WTC11 (cell line): ENCODE data around the gene CRX. TPM values are rescaled to one million over a fixed set of nuclear protein-coding genes. Genes with fewer than 3 reads are reported as not detected.

ENCODE experiments used
- ATAC-seq: fragments of 200-7000 bp; cut with Tn5 transposase; 2 replicates; pipeline ENCODE4 v1.10.0; 2021; ENCODE audit warnings: mild to moderate bottlenecking, moderate library complexity
- CTCF ChIA-PET: fragments of 300-600 bp; sonication (Branson Sonifier 250); formaldehyde crosslinking; loops from one replicate; lab custom pipeline; 2021; ENCODE audit warnings: antibody characterized with exemption; lab: Charles Lee
- POLR2A ChIA-PET: fragments of 350-600 bp; sonication (Branson Sonifier 250); formaldehyde crosslinking; loops from one replicate; lab custom pipeline; 2021; ENCODE audit warnings: antibody characterized with exemption; lab: Charles Lee
- DNase-seq: peaks from one replicate; pipeline ENCODE4 v3.0.0; 2021; ENCODE audit warnings: low spot score
- H3K27ac Mint-ChIP-seq: 2 replicates; pipeline ENCODE4 v1.8.0; 2021; ENCODE audit warnings: mixed read lengths
- H3K27me3 Mint-ChIP-seq: 2 replicates; pipeline ENCODE4 v1.8.0; 2021; ENCODE audit warnings: low read depth, mild to moderate bottlenecking, moderate library complexity, mixed read lengths
- H3K36me3 Mint-ChIP-seq: 2 replicates; pipeline ENCODE4 v1.8.0; 2021; ENCODE audit warnings: mixed read lengths
- H3K4me1 Mint-ChIP-seq: 2 replicates; pipeline ENCODE4 v1.8.0; 2022; ENCODE audit warnings: mixed read lengths
- H3K4me3 Mint-ChIP-seq: 2 replicates; pipeline ENCODE4 v1.8.0; 2021; ENCODE audit warnings: mild to moderate bottlenecking, moderate library complexity, mixed read lengths
- H3K9me3 Mint-ChIP-seq: 2 replicates; pipeline ENCODE4 v1.8.0; 2021; ENCODE audit warnings: mixed read lengths
- AR ChIP-seq: fragments of 250-450 bp; sonication (Bioruptor Pico); IDR thresholded peaks from 2 replicates; pipeline ENCODE4 v1.9.0; 2021; ENCODE audit warnings: mild to moderate bottlenecking
- ATF2 ChIP-seq: sonication (generic); formaldehyde crosslinking; IDR thresholded peaks from 2 replicates; pipeline ENCODE4 v1.8.1; 2022; ENCODE audit warnings: low read depth, missing genetic modification reagents, borderline replicate concordance
- E2F5 ChIP-seq: sonication (generic); formaldehyde crosslinking; IDR thresholded peaks from 2 replicates; pipeline ENCODE4 v1.8.1; 2022; ENCODE audit warnings: mild to moderate bottlenecking, moderate library complexity, missing genetic modification reagents
- ELF4 ChIP-seq: sonication (generic); formaldehyde crosslinking; IDR thresholded peaks from 2 replicates; pipeline ENCODE4 v1.8.1; 2022; ENCODE audit warnings: low read depth, mild to moderate bottlenecking, moderate library complexity, missing genetic modification reagents
- FOXJ3 ChIP-seq: sonication (generic); formaldehyde crosslinking; IDR thresholded peaks from 2 replicates; pipeline ENCODE4 v1.9.0; 2021; ENCODE audit warnings: missing genetic modification reagents, mild to moderate bottlenecking, borderline replicate concordance
- GABPB1 ChIP-seq: sonication (generic); formaldehyde crosslinking; IDR thresholded peaks from 2 replicates; pipeline ENCODE4 v1.8.1; 2023; ENCODE audit warnings: mild to moderate bottlenecking, missing genetic modification reagents
- JUN ChIP-seq: sonication (generic); formaldehyde crosslinking; IDR thresholded peaks from 2 replicates; pipeline ENCODE4 v1.8.0; 2023; ENCODE audit warnings: mild to moderate bottlenecking, missing genetic modification reagents
- MYBL2 ChIP-seq: sonication (generic); formaldehyde crosslinking; IDR thresholded peaks from 2 replicates; pipeline ENCODE4 v1.8.1; 2023; ENCODE audit warnings: mild to moderate bottlenecking, moderate library complexity, missing genetic modification reagents
- NR3C1 ChIP-seq: sonication (generic); formaldehyde crosslinking; conservative IDR thresholded peaks from 2 replicates; pipeline ENCODE4 v1.8.1; 2023; ENCODE audit warnings: low read depth, mild to moderate bottlenecking, missing genetic modification reagents
- RELA ChIP-seq: sonication (generic); formaldehyde crosslinking; IDR thresholded peaks from 2 replicates; pipeline ENCODE4 v1.8.1; 2022; ENCODE audit warnings: missing genetic modification reagents, mild to moderate bottlenecking, borderline replicate concordance
- ZBTB21 ChIP-seq: sonication (generic); formaldehyde crosslinking; IDR thresholded peaks from 2 replicates; pipeline ENCODE4 v1.8.1; 2023; ENCODE audit warnings: mild to moderate bottlenecking, missing genetic modification reagents, borderline replicate concordance
- ZBTB43 ChIP-seq: sonication (generic); formaldehyde crosslinking; IDR thresholded peaks from 2 replicates; pipeline ENCODE4 v1.8.1; 2023; ENCODE audit warnings: mild to moderate bottlenecking, missing genetic modification reagents
- ZNF263 ChIP-seq: sonication (generic); formaldehyde crosslinking; IDR thresholded peaks from 2 replicates; pipeline ENCODE4 v1.8.1; 2022; ENCODE audit warnings: low read depth, mild to moderate bottlenecking, moderate library complexity, missing genetic modification reagents
- ZNF317 ChIP-seq: sonication (generic); formaldehyde crosslinking; IDR thresholded peaks from 2 replicates; pipeline ENCODE4 v1.8.1; 2023; ENCODE audit warnings: low read depth, mild to moderate bottlenecking, moderate library complexity, missing genetic modification reagents, borderline replicate concordance
- ZNF396 ChIP-seq: fragments of 250-450 bp; sonication (Bioruptor Pico); IDR thresholded peaks from 2 replicates; pipeline ENCODE4 v1.8.0; 2021; ENCODE audit warnings: mild to moderate bottlenecking, moderate library complexity, borderline replicate concordance
- ZNF532 ChIP-seq: fragments of 250-450 bp; sonication (Bioruptor Pico); IDR thresholded peaks from 2 replicates; pipeline ENCODE4 v1.9.0; 2021; ENCODE audit warnings: mild to moderate bottlenecking, borderline replicate concordance
- ZSCAN18 ChIP-seq: fragments of 250-450 bp; sonication (Bioruptor Pico); IDR thresholded peaks from 2 replicates; pipeline ENCODE4 v2.1.2; 2022; ENCODE audit warnings: mild to moderate bottlenecking, moderate library complexity
- total RNA-seq: library from RNA; stranded (reverse); gene quantifications from 3 replicates; pipeline ENCODE4 v1.2.3, GENCODE V29; 2021
- TF ChIP-seq, protein P1 (sequence below): sonication (generic); formaldehyde crosslinking; IDR thresholded peaks from 2 replicates; pipeline ENCODE4 v1.8.1; 2023; ENCODE audit warnings: mild to moderate bottlenecking, moderate library complexity, missing genetic modification reagents
- TF ChIP-seq, protein P2 (sequence below): sonication (generic); formaldehyde crosslinking; IDR thresholded peaks from 2 replicates; pipeline ENCODE4 v1.8.0; 2022; ENCODE audit warnings: mild to moderate bottlenecking, missing genetic modification reagents

The CRX gene
- total RNA-seq, 1 experiment from 2014 or later: 0.17 TPM

GRCh38 chr19:47882890-47883289 lies 61.2 kb downstream of the CRX start:
- H3K4me3 Mint-ChIP-seq: no peak overlapping the region
- DNase-seq (no peak), ATAC-seq (no peak)
- CTCF ChIA-PET: no interaction called here
- H3K9me3 Mint-ChIP-seq: peaks cover 5% of the 10 kb centered on the region
- no peaks in the 10 kb centered on the region; the same call in 1 of the 2 replicates for H3K36me3 Mint-ChIP-seq
- TF ChIP-seq JUN (CRISPR knock-in tag) (no peak), AR (CRISPR knock-in tag) (no peak), GABPB1 (no peak), ZNF263 (no peak), ZNF532 (CRISPR knock-in tag) (no peak), ZSCAN18 (CRISPR knock-in tag) (no peak), ELF4 (CRISPR knock-in tag) (no peak), ZBTB21 (no peak), ZBTB43 (CRISPR knock-in tag) (no peak), ZNF317 (CRISPR knock-in tag) (no peak)
- TF ChIP-seq, protein P1, sequence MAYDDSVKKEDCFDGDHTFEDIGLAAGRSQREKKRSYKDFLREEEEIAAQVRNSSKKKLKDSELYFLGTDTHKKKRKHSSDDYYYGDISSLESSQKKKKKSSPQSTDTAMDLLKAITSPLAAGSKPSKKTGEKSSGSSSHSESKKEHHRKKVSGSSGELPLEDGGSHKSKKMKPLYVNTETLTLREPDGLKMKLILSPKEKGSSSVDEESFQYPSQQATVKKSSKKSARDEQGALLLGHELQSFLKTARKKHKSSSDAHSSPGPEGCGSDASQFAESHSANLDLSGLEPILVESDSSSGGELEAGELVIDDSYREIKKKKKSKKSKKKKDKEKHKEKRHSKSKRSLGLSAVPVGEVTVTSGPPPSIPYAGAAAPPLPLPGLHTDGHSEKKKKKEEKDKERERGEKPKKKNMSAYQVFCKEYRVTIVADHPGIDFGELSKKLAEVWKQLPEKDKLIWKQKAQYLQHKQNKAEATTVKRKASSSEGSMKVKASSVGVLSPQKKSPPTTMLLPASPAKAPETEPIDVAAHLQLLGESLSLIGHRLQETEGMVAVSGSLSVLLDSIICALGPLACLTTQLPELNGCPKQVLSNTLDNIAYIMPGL: no peak
- TF ChIP-seq, protein P2, sequence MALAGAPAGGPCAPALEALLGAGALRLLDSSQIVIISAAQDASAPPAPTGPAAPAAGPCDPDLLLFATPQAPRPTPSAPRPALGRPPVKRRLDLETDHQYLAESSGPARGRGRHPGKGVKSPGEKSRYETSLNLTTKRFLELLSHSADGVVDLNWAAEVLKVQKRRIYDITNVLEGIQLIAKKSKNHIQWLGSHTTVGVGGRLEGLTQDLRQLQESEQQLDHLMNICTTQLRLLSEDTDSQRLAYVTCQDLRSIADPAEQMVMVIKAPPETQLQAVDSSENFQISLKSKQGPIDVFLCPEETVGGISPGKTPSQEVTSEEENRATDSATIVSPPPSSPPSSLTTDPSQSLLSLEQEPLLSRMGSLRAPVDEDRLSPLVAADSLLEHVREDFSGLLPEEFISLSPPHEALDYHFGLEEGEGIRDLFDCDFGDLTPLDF: no peak
- H3K27me3 Mint-ChIP-seq: no peaks in the 10 kb centered on the region
- H3K4me1 Mint-ChIP-seq: peaks cover 6% of the 10 kb centered on the region; the same call in 1 of the 2 replicates
- POLR2A ChIA-PET: no interaction called here
- no peak overlapping the region for H3K27ac Mint-ChIP-seq

GRCh38 chr19:47885067-47885463 lies 63.3 kb downstream of the CRX start:
- Mint-ChIP-seq H3K36me3 (no peaks in the 10 kb centered on the region), H3K9me3 (no peaks in the 10 kb centered on the region), H3K4me3 (no peak overlapping the region), H3K27ac (no peak overlapping the region), H3K27me3 (no peaks in the 10 kb centered on the region), H3K4me1 (peaks cover 6% of the 10 kb centered on the region; the same call in 1 of the 2 replicates)
- ChIA-PET POLR2A (no interaction called here), CTCF (interaction anchor here (0.6 to 2.7 kb wide), 2 partner anchors 16 to 849 kb away, joined by 3 to 8 read pairs; no protein-coding TSS in a partner anchor)
- no peak for ATAC-seq
- no peak for DNase-seq
- TF ChIP-seq MYBL2 (CRISPR knock-in tag) (no peak), E2F5 (no peak), ATF2 (CRISPR knock-in tag) (no peak), ZNF396 (CRISPR knock-in tag) (no peak), FOXJ3 (CRISPR knock-in tag) (no peak), NR3C1 (CRISPR knock-in tag) (no peak), RELA (no peak)
